ENCODE measurements around the gene NDE1.

- TF ChIP-seq CTCF (conservative IDR thresholded peaks at IDR 0.05; ENCODE audit: low read depth, low read length) (no peak), CEBPB (IDR thresholded peaks at IDR 0.05; ENCODE audit: low read depth, low read length) (no peak), FOS (IDR thresholded peaks at IDR 0.05; ENCODE audit: low read depth, low read length) (no peak), MAFK (IDR thresholded peaks at IDR 0.05; ENCODE audit: low read depth, low read length) (no peak), USF2 (IDR thresholded peaks at IDR 0.05; ENCODE audit: low read depth, low read length) (no peak), POLR2A (IDR thresholded peaks at IDR 0.05; ENCODE audit: low read depth, low read length) (no peak), CHD1 (IDR thresholded peaks at IDR 0.05; ENCODE audit: low read depth, low read length) (no peak), SMC3 (IDR thresholded peaks at IDR 0.05; ENCODE audit: low read depth, low read length) (no peak), RCOR1 (IDR thresholded peaks at IDR 0.05; ENCODE audit: insufficient replicate concordance, low read length) (no peak), ELK1 (IDR thresholded peaks at IDR 0.05; ENCODE audit: borderline replicate concordance, low read depth, low read length) (no peak), MXI1 (IDR thresholded peaks at IDR 0.05; ENCODE audit: borderline replicate concordance, low read depth, low read length) (no peak), NFE2L2 (IDR thresholded peaks at IDR 0.05; ENCODE audit: low read depth, low read length) (no peak)
These were observed 40.8 kb upstream of the NDE1 start for GRCh38 chr16:15609286-15609649.

Data from IMR-90 (cell line).